HL-60 (cell line): ENCODE data around the gene HNRNPUL1.

Experiments used
- CTCF ChIP-seq: IDR thresholded peaks from one replicate; pipeline ENCODE4 v1.5.1; 2011; ENCODE audit warnings: low read length, control low read depth, inconsistent platforms; ENCODE audit not compliant: insufficient read depth
- GABPA ChIP-seq: IDR thresholded peaks from 2 replicates; pipeline ENCODE4 v1.6.1; 2012; ENCODE audit warnings: low read depth
- POLR2AphosphoS5 ChIP-seq: IDR thresholded peaks from 2 replicates; pipeline ENCODE4 v1.6.1; 2012; ENCODE audit warnings: low read depth
- REST ChIP-seq: IDR thresholded peaks from 2 replicates; pipeline ENCODE4 v1.6.1; 2012; ENCODE audit warnings: low read depth; ENCODE audit not compliant: insufficient replicate concordance

- no peak for TF ChIP-seq POLR2AphosphoS5
- TF ChIP-seq CTCF = no peak
- TF ChIP-seq REST = no peak
- TF ChIP-seq GABPA = no peak
Measured at GRCh38 chr19:41288673-41289530, 24.7 kb downstream of the HNRNPUL1 start.
